Activated naive CD4-positive, alpha-beta T cell treated with anti-CD3 and anti-CD28 coated beads, Interleukin-2, amount 50 U/mL, for 72 hours (primary cell): ENCODE measurements around the gene DLG2. TPM values are rescaled to one million over a fixed set of nuclear protein-coding genes. Genes with fewer than 3 reads are reported as not detected.
"Not testable (repeated sequence)": the region's sequence is repeated elsewhere in the genome, so short reads cannot be mapped to it uniquely, and the experiment has no call there.

Experiments used
- ATAC-seq, 2 donors: fragments of 150-1000 bp; cut with Tn5 transposase; 2 replicates each; pipeline ENCODE4 v1.10.0; 2021; ENCODE audit warnings: mild to moderate bottlenecking in 2 of 2, moderate library complexity in 2 of 2
- DNase-seq, 2 donors: peaks; one replicate each; pipeline ENCODE4 v3.0.0; 2021 to 2022; ENCODE audit warnings: low spot score in 2 of 2
- H3K27ac Mint-ChIP-seq, 2 donors: one replicate each; pipeline ENCODE4 v1.8.0; 2022; ENCODE audit warnings: mild to moderate bottlenecking in 2 of 2, mixed read lengths in 2 of 2
- H3K36me3 Mint-ChIP-seq, 2 donors: one replicate each; pipeline ENCODE4 v1.8.0; 2022; ENCODE audit warnings: mixed read lengths in 2 of 2
- H3K9me3 Mint-ChIP-seq, 2 donors: one replicate each; pipeline ENCODE4 v1.8.0; 2022; ENCODE audit warnings: mixed read lengths in 2 of 2
- total RNA-seq, 2 donors: library from RNA; stranded (reverse); gene quantifications; one replicate each; pipeline ENCODE4 v1.2.3, GENCODE V29; 2022

DLG2 gene
- total RNA-seq, 2 donors from 2014 or later, result 4.2 to 5.4 TPM

- Mint-ChIP-seq H3K9me3 (no peaks in the 10 kb centered on the region), H3K36me3 (no peaks in the 10 kb centered on the region), H3K27ac (no peak overlapping the region)
- DNase-seq, result no peak
- ATAC-seq, result no peak
Measured at GRCh38 chr11:83625336-83625735, 2001.8 kb downstream of the DLG2 start.

- ATAC-seq (no peak), DNase-seq (no peak)
- Mint-ChIP-seq H3K9me3 (no peaks in the 10 kb centered on the region), H3K27ac (no peak overlapping the region), H3K36me3 (no peaks in the 10 kb centered on the region)
Measured at GRCh38 chr11:83617671-83618070, 2009.5 kb downstream of the DLG2 start.

DNA sequence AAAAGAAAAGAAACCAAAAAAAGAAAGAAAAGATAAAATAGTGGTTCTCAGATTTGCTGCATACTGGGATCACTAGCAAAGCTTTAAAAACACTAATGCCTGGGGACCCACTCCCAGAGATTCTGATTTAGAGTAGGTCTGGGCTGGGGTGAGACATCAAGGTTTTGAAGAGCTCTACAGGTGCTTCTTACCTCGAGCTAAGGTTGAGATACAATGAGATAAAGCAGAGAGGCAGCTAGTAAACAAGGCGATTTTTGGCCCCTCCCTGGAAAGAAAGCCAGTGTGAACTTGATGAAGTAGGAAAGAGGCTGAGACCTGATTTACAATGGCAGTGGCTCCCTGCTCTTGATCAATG, 2013.4 kb downstream of the DLG2 start:
- Mint-ChIP-seq H3K27ac (no peak overlapping the region), H3K9me3 (no peaks in the 10 kb centered on the region), H3K36me3 (no peaks in the 10 kb centered on the region)
- no peak for DNase-seq
- no peak for ATAC-seq

GRCh38 chr11:83612891-83613766, 2014.0 kb downstream of the DLG2 start:
- no peak for DNase-seq
- H3K36me3 Mint-ChIP-seq, result no peaks in the 10 kb centered on the region
- no peak overlapping the region for H3K27ac Mint-ChIP-seq
- no peak for ATAC-seq
- no peaks in the 10 kb centered on the region for H3K9me3 Mint-ChIP-seq

- Mint-ChIP-seq H3K9me3 (no peaks in the 10 kb centered on the region), H3K27ac (no peak overlapping the region), H3K36me3 (no peaks in the 10 kb centered on the region)
- no peak for DNase-seq
- ATAC-seq, result no peak
Measured at GRCh38 chr11:83611600-83611999, 2015.5 kb downstream of the DLG2 start.

DNA sequence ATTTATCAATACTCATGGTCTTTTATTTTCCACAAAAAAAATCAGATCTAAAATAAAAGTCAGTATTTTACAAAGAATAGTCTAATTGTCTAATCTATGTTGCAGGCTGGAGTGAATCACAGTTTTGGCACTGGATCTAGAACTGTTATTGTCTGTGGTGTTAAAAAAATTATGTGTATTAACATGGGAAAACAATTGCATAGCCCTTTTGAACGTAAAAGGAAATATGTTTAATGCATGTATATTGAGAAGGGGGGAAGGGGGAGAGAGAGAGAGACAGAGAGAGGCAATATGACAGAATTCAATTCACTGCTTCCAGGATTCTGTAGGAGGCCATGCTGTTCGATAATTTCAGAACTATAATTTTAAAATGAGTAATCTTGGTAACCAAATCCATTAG, 2016.1 kb downstream of the DLG2 start:
- ATAC-seq (no peak), DNase-seq (no peak)
- Mint-ChIP-seq H3K36me3 (no peaks in the 10 kb centered on the region), H3K27ac (no peak overlapping the region), H3K9me3 (no peaks in the 10 kb centered on the region)

DNA sequence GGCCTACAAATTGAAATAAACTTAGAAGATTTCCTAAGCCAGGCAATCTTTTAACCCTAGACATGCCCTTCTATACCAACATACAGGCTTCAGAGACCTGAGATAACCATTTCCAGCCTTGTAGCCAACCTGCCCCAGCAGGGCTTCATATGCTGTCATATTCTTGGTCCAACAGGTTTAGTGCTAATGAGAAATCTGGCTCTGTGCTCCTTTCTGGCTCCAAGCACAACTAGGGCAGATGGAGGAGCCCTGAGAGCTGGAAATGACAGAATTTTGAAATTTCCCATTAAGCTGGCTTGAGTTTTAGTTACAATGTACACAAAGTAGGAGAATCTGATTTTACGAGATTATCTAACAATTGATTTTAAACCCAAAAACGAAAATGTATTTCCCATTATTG, 2018.0 kb downstream of the DLG2 start:
- Mint-ChIP-seq H3K27ac (no peak overlapping the region), H3K9me3 (no peaks in the 10 kb centered on the region), H3K36me3 (no peaks in the 10 kb centered on the region)
- DNase-seq, result no peak
- ATAC-seq, result no peak

- no peak overlapping the region for H3K27ac Mint-ChIP-seq
- no peaks in the 10 kb centered on the region for H3K36me3 Mint-ChIP-seq
- DNase-seq (no peak), ATAC-seq (no peak)
- no peaks in the 10 kb centered on the region for H3K9me3 Mint-ChIP-seq
Measured at GRCh38 chr11:83608571-83608970, 2018.6 kb downstream of the DLG2 start.

DNA sequence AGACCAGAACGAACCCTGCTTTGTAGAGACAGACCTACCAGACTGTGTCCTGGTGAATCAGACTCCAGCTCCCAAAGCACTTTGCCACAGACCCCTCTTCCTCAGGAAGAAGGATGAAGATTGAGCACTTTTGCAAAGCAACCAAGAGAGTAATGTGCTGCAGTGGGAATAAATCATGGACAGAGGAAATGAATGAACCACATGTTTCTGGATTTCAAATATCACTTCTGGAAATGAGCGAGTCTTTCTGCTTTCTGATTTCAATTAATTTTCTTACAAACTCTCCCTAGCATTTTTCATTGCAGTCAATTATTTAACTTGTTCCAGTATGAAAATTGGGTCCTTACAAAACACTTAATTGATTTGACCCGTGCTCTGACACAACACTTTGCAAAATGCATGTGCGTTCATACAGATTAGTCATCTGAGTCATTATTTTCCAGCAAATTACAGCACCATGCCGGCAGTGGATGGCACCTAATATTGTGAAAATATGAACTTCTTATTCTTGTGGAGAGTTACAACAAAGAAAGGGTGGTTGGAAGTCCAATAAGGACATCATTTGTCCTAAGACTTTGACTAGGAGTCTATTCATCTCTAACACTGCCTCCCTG, 2025.1 kb downstream of the DLG2 start:
- no peaks in the 10 kb centered on the region for H3K9me3 Mint-ChIP-seq

DNA sequence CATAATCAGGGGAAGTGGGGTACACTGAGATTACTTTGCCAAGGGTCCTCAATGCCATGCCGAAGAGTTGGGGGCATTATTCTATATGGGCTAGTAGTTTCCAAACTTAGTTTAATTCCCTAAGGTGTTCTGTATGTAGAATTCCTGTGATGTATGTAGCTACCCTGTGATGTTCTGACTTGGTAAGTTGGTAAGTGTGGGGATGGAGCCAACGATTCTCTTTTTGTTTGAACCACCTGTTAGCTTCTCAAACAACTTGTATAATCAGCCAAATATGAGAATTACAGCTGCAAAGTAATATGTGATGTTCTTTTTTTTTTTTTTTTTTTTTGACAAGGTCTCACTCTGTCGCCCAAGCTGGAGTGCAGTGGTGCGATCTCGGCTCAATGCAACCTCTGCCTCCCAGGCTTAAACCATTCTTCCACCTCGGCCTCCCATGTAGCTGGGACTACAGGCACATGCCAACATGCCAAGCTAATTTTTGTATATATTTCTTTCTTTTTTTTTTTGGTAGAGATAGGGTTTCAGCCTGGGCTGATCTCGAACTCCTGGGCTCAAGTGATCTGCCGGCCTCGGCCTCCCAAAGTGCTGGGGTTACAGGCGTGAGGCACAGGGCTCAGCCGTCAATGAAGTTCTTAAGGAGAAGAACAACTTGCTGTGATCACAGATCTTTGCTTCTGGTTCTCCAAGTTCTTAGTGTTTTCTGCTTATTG, 2025.8 kb downstream of the DLG2 start:
- DNase-seq (no peak), ATAC-seq (no peak)
- Mint-ChIP-seq H3K27ac (no peak overlapping the region), H3K36me3 (no peaks in the 10 kb centered on the region), H3K9me3 (peaks cover 0 to 6% of the 10 kb centered on the region in 2 donors)

More for the DNA sequence above, 2025.1 kb downstream of the DLG2 start:
- DNase-seq (no peak), ATAC-seq (no peak)
- H3K27ac Mint-ChIP-seq, result no peak overlapping the region
- no peaks in the 10 kb centered on the region for H3K36me3 Mint-ChIP-seq

DNA sequence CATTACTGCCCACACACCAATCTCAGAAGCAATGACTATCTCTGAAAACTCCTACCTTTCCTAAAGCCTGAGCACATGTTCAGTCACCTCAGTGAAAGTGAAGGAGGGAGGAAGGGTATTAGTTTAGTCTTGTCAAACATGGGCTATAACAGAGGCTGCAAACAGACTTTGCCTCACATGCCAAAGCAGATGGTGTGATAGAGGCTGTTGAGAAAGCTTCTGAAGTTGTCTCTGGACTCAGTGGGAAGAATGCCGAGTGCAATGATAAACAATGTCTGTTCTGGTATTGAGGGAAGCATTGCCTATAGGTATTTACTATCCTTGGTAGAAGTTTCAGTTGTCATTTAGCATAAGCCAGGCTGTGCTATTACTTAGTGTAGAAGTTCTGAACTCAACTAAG, 2026.5 kb downstream of the DLG2 start:
- Mint-ChIP-seq H3K9me3 (peaks cover 0 to 6% of the 10 kb centered on the region in 2 donors), H3K27ac (no peak overlapping the region), H3K36me3 (no peaks in the 10 kb centered on the region)
- ATAC-seq (no peak), DNase-seq (no peak)

- ATAC-seq, result no peak
- no peak overlapping the region for H3K27ac Mint-ChIP-seq
- H3K9me3 Mint-ChIP-seq, result peaks cover 5 to 6% of the 10 kb centered on the region in 2 donors
- DNase-seq, result no peak
- no peaks in the 10 kb centered on the region for H3K36me3 Mint-ChIP-seq
Measured at GRCh38 chr11:83599066-83599465, 2028.1 kb downstream of the DLG2 start.

GRCh38 chr11:83587797-83588196, 2039.3 kb downstream of the DLG2 start:
- H3K27ac Mint-ChIP-seq, H3K36me3 Mint-ChIP-seq, ATAC-seq, H3K9me3 Mint-ChIP-seq, DNase-seq: not testable (repeated sequence)

GRCh38 chr11:83583757-83584366, 2043.3 kb downstream of the DLG2 start:
- DNase-seq (no peak), ATAC-seq (peak; percentile 61 to 98)
- Mint-ChIP-seq H3K9me3 (peaks cover 3 to 7% of the 10 kb centered on the region in 2 donors), H3K36me3 (peaks cover 0 to 5% of the 10 kb centered on the region in 2 donors), H3K27ac (peak overlapping the region in 1 of 2 donors; percentile 61)

- DNase-seq, result no peak
- no peaks in the 10 kb centered on the region for H3K36me3 Mint-ChIP-seq
- H3K9me3 Mint-ChIP-seq, result no peaks in the 10 kb centered on the region
- no peak overlapping the region for H3K27ac Mint-ChIP-seq
- ATAC-seq, result no peak
Measured at GRCh38 chr11:83574519-83574918, 2052.6 kb downstream of the DLG2 start.

DNA sequence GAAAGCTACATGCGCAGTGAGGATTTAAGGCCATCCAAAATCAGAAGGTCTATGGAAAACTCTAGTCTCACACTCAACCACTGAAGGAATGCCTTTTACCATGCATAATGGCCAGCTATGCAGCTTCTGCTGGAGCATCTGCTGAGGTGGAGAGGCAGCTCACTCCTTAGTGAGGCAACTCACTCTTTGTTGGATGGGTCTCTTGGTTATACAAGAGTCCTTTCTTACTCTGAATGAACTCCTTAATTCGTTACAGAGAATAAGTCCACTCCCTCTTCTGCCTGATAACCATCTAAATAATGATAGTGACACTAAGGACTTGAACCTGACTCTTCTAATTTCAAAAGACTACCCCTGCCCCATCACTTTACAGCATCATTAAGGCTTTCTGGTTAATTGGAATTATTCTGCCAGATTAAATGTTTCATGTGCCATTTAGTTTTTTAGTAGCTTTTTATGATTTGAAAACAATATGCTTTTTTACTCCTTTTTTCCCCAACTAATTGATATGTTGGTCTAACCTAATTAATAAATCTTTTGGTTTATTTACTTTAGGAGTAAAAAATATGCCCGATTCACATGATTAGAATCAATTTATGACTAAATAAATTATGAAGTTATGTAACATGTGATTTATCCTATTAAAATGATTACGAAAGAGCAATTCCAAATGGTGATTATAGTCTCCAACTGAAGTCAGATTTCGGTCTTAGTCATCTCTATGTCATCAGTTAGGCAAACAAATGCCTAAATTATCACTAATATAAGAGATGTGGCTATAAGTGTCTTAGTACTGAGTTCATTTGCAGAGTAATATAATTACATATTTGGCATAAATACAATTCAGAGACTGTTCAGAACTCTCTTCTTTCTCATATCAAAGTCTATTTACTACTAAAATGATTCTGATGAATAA, 2054.3 kb downstream of the DLG2 start:
- ATAC-seq (no peak), DNase-seq (no peak)
- Mint-ChIP-seq H3K36me3 (no peaks in the 10 kb centered on the region), H3K9me3 (no peaks in the 10 kb centered on the region), H3K27ac (no peak overlapping the region)
